NCI-H2227 (cell line): ENCODE data around the gene MAK.
"Not testable (repeated sequence)": the region's sequence is repeated elsewhere in the genome, so short reads cannot be mapped to it uniquely, and the experiment has no call there.

Source experiments
- DNase-seq: peaks from one replicate; lab custom pipeline; 2025; ENCODE audit not compliant: unreplicated experiment; lab: John Stamatoyannopoulos, UW

The MAK gene

GRCh38 chr6:10837995-10838793 lies at the start of gene MAK:
Gene MAK (minus strand): TSS chr6:10838539. CDS start chr6:10830648, 7,891 bp downstream.
- DNase-seq, result peak; percentile 94

- DNase-seq, result peak; percentile 88
Observed at GRCh38 chr6:10886691-10887502, 48.6 kb upstream of the MAK start, which contains the start of gene SYCP2L. Gene SYCP2L (plus strand): TSS chr6:10887052. CDS start chr6:10887127, 75 bp downstream.

DNA sequence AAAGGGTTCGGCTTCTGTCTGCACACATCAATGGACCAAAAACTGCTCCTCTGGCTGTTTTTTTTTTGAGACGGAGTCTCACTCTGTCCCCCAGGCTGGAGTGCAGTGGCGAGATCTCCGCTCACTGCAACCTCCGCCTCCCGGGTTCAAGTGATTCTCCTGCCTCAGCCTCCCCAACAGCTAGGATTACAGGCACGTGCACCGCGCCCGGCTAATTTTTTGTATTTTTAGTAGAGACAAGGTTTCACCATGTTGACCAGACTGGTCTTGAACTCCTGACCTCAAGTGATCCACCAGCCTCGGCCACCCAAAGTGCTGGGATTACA lies 48.0 kb upstream of the MAK start:
- not testable (repeated sequence) for DNase-seq

GRCh38 chr6:10884245-10884972 lies 46.1 kb upstream of the MAK start:
- DNase-seq, result no peak

GRCh38 chr6:10883312-10884244 lies 45.2 kb upstream of the MAK start:
- no peak for DNase-seq

GRCh38 chr6:10882657-10883171 lies 44.4 kb upstream of the MAK start:
- no peak for DNase-seq

DNA sequence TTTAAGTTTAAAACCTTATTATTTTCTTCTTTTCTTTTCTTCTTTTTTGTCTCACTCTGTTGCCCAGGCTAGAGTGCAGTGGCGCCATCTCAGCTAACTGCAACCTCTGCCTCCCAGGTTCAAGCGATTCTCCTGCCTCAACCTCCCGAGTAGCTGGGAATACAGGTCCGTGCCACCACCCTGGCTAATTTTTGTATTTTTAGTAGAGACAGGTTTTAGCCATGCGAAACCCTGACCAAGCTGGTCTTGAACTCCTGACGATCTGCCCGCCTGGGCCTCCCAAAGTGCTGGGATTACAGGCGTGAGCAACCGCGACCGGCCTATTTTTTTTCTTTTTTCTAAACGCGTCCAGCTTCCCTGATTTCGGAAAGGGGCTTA lies 43.9 kb upstream of the MAK start:
- DNase-seq, result not testable (repeated sequence)

DNA sequence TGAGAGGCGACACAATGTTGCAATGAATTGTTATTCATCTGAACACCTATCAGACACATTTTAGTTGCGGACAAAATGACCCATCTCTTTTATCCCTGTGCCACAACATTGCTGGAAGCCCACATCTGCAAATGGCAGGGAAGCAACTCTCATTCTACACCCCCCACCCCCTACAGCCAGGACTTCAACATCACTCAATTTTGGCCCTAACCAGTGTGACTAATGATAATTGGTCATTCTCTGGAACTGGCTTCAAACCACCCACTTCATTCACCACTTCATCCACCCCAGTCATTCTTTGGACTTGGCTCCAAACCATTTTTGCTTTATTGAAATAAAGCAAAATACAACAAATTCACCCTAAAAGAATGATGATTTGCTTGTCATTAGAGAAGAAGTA lies 42.0 kb upstream of the MAK start:
- DNase-seq, result no peak

DNA sequence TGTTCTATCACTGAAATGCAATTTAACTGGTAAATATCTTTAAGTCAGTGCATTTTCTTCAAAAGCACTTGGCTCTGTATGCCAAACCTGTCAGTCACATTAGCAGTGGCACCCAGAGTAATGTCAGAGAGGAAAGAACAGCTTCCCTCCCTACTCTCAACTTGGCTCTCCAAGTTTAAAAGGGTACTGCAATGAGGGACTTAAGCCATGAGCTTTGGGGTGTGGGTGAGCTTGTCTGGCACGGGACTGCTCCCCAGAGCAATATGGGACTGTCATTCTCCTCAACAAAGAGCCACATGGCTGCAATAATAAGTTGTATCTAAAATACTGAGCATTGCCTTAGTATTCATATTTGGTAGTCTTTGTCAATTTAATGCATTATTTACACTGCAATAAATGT lies 39.5 kb upstream of the MAK start:
- DNase-seq, result no peak

- DNase-seq, result no peak
Observed at GRCh38 chr6:10877012-10877411, 38.7 kb upstream of the MAK start.

DNA sequence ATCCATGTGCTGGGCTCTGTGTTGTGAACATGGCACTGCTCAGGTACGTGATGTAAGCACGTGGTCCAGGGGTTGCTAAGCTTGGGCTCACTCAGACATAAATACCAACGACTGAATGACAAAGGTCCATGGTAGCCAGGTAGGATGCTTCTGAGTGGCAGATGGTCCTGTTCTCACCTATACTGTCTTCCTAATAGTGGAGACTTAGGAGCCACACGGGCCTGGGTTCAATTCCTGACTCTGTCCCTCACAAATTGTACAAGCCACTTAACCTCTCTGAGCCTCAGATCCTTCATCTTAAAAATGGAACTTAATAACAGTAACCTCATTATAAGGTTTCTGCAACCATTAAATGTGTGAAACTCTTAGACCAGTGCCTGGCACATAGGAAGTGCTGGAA lies 36.7 kb upstream of the MAK start:
- no peak for DNase-seq

DNA sequence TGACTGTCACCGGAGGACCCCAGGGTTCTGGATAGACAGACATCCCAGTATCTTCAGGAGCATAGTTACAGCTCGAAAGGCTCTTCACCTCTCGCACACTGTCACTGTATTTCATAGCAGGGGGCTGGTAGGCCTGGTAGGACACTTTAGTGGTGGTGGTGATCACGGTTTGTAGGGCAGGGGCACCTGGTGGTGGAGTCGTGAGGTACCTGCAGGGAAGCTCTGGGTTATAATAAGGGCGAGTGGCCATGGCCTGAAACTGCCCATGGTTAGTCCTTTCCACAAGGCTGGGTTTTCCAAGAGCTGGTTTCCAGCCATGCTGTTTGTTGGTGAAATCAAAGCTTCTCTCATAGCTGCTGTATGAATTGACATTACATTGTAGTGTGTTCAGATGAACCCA lies 35.9 kb upstream of the MAK start:
- DNase-seq, result no peak

DNA sequence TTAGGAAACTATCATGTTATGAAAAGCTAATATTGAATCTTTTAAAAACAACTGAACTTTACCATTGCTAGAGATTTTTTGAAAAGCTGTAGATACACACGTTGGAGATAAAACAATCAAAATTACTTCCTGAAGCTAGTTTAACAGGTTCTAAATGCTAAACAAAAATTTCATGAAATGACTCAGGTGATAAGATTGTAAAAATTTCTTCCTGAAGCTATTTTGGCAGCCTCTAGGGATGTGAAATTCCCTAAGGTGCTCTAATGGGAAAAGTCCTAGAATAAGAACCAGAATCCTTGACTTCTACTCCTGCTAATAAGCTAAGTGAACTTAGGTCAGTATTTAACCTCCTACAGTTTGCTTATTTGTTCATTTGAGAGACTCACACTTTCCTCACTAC lies 35.0 kb upstream of the MAK start:
- no peak for DNase-seq

DNA sequence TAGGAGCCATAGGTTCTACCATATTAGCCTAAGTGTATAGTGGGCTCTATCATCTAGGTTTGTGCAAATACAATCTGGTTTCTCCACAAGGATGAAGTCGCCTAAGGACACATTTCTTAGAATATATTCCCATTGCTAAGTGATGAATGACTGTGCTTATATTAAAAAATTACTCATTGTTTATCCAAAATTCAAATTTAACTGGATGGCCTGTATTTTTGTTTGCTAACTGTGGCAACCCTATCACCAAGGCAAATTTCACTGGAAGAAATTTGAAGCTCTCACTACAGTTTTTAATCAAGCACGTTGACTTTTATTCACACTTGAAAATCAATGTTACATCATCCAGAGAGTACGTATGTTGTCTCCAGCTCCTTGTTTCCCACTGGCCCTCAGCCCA lies 29.6 kb upstream of the MAK start:
- DNase-seq, result no peak

DNA sequence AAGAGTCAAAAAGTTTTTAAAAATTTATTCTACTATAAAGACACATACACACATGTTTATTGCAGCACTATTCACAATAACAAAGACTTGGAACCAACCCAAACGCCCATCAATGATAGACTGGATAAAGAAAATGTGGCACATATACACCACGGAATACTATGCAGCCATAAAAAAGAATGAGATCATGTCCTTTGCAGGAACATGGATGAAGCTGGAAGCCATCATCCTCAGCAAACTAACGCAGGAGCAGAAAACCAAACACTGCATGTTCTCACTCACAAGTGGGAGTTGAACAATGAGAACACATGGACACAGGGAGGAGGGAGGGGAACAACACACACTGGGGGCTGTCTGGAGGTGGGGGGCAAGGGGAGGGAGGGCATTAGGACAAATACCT lies 28.4 kb upstream of the MAK start:
- DNase-seq, result not testable (repeated sequence)

- DNase-seq, result not testable (repeated sequence)
Observed at GRCh38 chr6:10863031-10863430, 24.7 kb upstream of the MAK start.

DNA sequence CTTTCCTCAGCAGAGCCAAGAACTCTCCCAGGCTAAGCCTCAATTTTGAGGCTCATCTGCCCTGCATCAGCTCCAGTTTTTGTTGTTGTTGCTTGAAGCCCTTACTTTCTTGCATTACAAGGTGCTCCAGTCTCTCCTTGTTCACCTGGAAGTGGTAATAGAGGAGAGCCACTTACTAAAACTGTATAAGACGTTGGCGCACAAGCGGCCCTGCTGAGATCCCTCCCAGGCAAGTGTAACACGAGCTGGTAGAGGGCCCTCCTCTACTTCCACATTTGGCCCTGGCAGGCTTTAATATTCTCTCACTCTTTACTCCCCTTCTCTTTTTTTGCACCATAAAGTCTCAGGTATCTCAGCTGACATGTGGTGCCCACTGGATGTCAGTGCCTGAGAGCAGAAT lies 24.0 kb upstream of the MAK start:
- no peak for DNase-seq

DNA sequence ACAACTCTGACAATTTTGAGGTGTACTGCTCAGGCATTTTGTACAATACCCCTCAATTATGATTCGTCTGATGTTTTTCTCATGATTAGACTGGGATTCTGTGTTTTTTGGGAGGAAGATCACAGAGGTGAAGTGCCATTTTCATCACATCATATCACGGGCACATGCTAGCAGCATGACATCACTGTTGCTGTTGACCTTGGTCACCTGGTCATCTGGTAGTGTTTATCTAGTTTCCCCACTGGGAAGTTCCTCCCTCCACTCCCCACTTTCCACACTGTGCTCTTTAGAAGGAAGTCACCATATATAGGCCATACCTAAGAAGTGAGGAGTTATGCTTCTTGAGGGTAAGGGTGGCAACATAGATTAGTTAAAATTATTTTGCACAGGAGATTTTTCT lies 22.7 kb upstream of the MAK start:
- no peak for DNase-seq

DNA sequence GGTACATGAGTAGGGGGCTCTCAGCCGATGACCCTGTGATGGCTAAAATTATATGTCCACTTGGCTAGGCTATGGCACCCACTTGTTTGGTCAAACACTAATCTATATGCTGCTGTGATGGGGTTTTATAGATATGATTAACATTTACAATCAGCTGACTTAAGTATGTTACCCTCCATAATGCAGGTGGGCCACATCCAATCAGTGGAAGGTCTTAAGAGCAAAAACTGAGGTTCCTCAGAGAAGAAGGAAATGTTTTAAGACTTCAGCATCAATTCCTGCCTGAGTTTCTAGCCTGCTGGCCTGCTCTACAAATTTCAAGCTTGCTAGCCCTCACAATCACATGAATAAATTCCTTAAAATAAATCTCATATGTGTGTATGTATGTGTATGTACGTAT lies 18.9 kb upstream of the MAK start:
- DNase-seq, result no peak

DNA sequence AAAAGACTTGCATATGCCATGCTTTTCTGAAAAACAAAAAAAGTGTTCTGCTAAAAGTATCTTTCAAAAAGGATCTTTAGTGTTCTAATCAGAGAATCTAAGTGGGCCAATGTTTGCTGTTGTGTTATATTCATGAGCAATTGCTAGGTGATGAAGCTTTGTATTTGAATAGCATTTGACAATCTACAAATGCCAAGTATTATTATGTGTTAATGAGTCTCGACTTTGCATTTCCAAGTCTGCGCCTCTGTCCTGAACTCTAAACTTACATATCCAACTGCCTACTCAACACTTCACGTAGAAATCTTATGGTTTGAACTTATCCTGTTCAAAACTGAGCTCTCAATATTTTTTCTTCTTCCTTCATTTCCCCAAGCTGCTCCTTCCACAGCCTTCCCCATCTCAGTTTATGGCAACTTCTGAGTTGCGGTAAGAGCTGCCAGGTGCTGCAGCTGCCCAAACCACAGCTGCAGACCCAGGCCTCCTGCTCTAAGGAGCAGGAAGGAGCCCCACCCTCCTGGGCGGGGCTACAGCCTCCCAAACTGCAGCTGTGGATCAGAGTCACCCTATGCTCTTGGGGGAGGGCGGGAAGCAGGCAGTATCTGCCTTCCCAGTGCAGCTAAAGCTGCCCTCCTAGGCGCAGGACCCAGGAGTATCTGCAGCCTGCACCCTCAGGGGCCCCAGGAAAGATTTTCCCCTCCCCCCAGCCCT lies 16.7 kb upstream of the MAK start:
- DNase-seq, result no peak
